ENCODE results near the gene STMN3. TPM values are rescaled to one million over a fixed set of nuclear protein-coding genes. Genes with fewer than 3 reads are reported as not detected.
A peak's percentile ranks its signal among the peaks of the same experiment; 100 is the strongest.
"Not testable (repeated sequence)": the region's sequence is repeated elsewhere in the genome, so short reads cannot be mapped to it uniquely, and the experiment has no call there.

STMN3 gene
- total RNA-seq, 1 experiment from 2014 or later: 65.6 TPM

- no peak overlapping the region for H3K27ac Mint-ChIP-seq
- H3K4me1 Mint-ChIP-seq: peaks cover 9% of the 10 kb centered on the region
- H3K27me3 Mint-ChIP-seq (ENCODE audit: low read depth): no peaks in the 10 kb centered on the region
- TF ChIP-seq ZNF317 (CRISPR knock-in tag; IDR thresholded peaks at IDR 0.05; ENCODE audit: borderline replicate concordance, low read depth) (no peak), SMAD4 (CRISPR knock-in tag; IDR thresholded peaks at IDR 0.05) (no peak), ZSCAN18 (CRISPR knock-in tag; IDR thresholded peaks at IDR 0.05) (no peak), RELA (CRISPR knock-in tag; IDR thresholded peaks at IDR 0.05; ENCODE audit: borderline replicate concordance) (no peak), ZNF219 (CRISPR knock-in tag; IDR thresholded peaks at IDR 0.05; ENCODE audit: borderline replicate concordance) (no peak), IRF2 (CRISPR knock-in tag; IDR thresholded peaks at IDR 0.05; ENCODE audit: borderline replicate concordance, low read depth) (no peak), ESRRA (CRISPR knock-in tag; IDR thresholded peaks at IDR 0.05; ENCODE audit: borderline replicate concordance) (no peak), JAZF1 (CRISPR knock-in tag; IDR thresholded peaks at IDR 0.05) (no peak), NFATC4 (CRISPR knock-in tag; IDR thresholded peaks at IDR 0.05) (no peak), TEAD4 (CRISPR knock-in tag; IDR thresholded peaks at IDR 0.05) (no peak), ELF4 (CRISPR knock-in tag; IDR thresholded peaks at IDR 0.05; ENCODE audit: low read depth) (no peak), TCF7 (CRISPR knock-in tag; IDR thresholded peaks at IDR 0.05; ENCODE audit: low read depth) (no peak), ZNF121 (CRISPR knock-in tag; IDR thresholded peaks at IDR 0.05) (no peak), NR3C1 (CRISPR knock-in tag; conservative IDR thresholded peaks at IDR 0.05; ENCODE audit: low read depth) (no peak), ZNF396 (CRISPR knock-in tag; IDR thresholded peaks at IDR 0.05; ENCODE audit: borderline replicate concordance) (no peak), ARID4B (CRISPR knock-in tag; IDR thresholded peaks at IDR 0.05; ENCODE audit: borderline replicate concordance) (no peak), FOXP4 (CRISPR knock-in tag; IDR thresholded peaks at IDR 0.05) (no peak), ZNF263 (CRISPR knock-in tag; IDR thresholded peaks at IDR 0.05; ENCODE audit: low read depth) (no peak), SMAD3 (CRISPR knock-in tag; IDR thresholded peaks at IDR 0.05; ENCODE audit: borderline replicate concordance) (no peak)
- ChIA-PET POLR2A (interaction anchor here (0.6 to 2.3 kb wide), 11 partner anchors 11 to 300 kb away, joined by 3 to 23 read pairs (median 4); partner anchors contain the start of genes DNAJC5, GMEB2, HELZ2 and RTEL1), CTCF (interaction anchor here (0.6 to 2.7 kb wide), 41 partner anchors 10 to 339 kb away, joined by 3 to 81 read pairs (median 5); partner anchors contain the start of genes ARFRP1, FNDC11, GMEB2 and HELZ2)
- H3K36me3 Mint-ChIP-seq: no peaks in the 10 kb centered on the region
- H3K4me3 Mint-ChIP-seq: no peak overlapping the region
- H3K9me3 Mint-ChIP-seq: no peaks in the 10 kb centered on the region
- no peak for DNase-seq (ENCODE audit: low spot score)
- ATAC-seq: peak; percentile 19
Measured at GRCh38 chr20:63641146-63641791, 12.0 kb downstream of the STMN3 start.

- ChIA-PET POLR2A (interaction anchor here (2.3 kb wide), 1 partner anchor 13 kb away, joined by 13 read pairs; the partner anchor contains the start of gene GMEB2), CTCF (interaction anchor here (0.6 to 2.7 kb wide), 6 partner anchors 12 to 103 kb away, joined by 3 to 81 read pairs (median 16); partner anchors contain the start of genes GMEB2, PTK6 and STMN3)
- H3K4me1 Mint-ChIP-seq; DNase-seq (ENCODE audit: low spot score); H3K36me3 Mint-ChIP-seq; ATAC-seq; H3K27me3 Mint-ChIP-seq (ENCODE audit: low read depth); H3K27ac Mint-ChIP-seq; H3K4me3 Mint-ChIP-seq; H3K9me3 Mint-ChIP-seq: not testable (repeated sequence)
Measured at GRCh38 chr20:63640686-63641085, 12.5 kb downstream of the STMN3 start.

Data from WTC11 (cell line).